Stimulated activated CD4-positive, alpha-beta T cell treated with anti-CD3 and anti-CD28 coated beads, TNF-alpha, amount 100 ng/mL, for 1 hour (primary cell): ENCODE measurements around the gene RBM15.

Experiments
- DNase-seq, 3 donors: peaks; one replicate each; pipeline ENCODE4 v3.0.0-alpha.2; 2020; ENCODE audit warnings: low read depth in 3 of 3, low spot score in 1 of 3

Gene RBM15

DNA sequence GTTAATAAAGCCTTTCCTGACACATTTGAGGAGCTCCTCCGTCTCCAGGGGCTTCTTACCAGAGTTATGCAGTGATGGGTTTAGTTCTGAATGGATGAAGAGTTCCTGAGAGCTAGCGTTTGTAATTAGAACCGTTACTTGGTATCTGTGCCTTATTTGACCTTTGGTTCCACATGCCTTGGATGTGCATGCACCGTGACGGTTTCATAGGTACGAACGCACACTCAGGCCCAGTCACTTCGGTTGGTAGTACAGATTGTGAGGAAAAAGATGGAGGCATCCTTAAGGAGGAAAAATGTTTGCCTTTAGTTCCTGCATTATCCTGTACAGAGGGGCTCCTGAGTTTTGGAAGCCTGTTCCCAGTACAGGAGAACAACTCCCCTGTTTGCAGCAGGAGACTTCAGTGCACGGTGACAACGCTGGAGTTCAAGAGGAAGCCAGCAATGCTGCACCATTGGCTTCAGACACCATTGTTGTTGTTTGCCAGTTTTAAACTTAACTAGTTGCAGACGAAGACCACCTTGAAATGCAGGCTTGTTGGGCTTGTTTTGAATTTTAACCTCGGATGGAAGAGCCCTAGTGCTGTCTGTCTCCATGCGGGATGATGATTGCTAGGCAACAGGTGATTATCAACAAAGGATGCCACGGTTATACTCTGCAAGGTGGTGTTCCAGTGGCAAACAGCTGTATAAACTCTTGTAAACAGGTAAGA lies 8.2 kb downstream of the RBM15 start:
- DNase-seq, result no peak

DNA sequence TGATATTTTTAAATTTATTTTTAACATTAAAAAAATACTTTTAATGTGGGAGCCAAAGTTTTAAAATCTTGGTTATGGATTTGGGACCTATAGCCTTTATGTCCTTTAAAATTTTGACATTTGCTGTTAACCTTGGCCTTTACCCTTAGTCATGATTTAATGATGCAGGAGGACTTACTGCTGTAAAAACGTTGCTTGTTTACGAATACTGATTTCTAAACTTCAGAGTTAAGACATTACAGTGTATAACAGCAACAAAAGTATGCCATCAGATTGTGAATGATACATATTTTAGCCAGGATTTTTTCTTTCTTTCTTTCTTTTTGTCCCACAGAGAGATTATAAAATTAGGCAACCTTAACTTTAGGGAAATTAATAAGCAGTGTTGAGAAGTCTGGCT lies 8.9 kb downstream of the RBM15 start:
- DNase-seq, result no peak

DNA sequence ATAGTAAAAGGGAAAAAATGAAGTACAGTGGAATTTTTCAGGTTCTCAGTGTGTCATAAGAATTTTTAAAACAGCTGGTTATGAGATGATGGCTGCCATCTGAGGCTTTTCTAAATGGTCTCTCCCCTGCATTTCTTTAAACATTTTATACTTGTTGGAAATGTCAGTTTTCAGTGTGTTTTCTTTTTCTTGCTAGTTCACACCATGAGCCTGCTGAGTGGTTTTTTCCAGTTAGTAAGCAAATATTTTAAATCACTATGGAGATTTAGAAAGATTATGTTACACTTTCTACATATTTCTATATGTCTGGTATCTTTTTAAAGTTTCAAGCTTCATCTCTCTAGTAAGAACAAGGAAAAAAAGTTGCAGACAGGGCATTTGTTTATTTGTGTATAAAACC lies 9.6 kb downstream of the RBM15 start:
- no peak for DNase-seq

DNA sequence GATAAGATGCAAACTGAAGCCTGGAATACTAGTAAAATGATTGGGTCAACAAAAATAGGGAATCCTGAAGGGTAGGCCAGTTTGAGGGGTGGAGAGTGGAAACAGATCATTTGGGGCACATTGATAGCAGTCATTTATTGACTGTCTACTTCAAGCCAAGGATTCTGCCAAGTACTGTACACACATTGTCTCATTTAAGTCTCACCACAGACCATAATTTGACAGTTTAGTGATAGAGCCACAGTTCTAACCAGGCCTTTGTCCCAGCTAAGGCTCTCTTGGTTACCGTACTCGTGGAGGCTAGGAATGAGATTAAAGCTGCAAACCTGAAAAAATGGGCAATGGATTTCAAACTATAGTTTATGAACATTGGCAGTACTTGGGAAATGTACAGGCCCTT lies 11.2 kb downstream of the RBM15 start:
- DNase-seq, result no peak

DNA sequence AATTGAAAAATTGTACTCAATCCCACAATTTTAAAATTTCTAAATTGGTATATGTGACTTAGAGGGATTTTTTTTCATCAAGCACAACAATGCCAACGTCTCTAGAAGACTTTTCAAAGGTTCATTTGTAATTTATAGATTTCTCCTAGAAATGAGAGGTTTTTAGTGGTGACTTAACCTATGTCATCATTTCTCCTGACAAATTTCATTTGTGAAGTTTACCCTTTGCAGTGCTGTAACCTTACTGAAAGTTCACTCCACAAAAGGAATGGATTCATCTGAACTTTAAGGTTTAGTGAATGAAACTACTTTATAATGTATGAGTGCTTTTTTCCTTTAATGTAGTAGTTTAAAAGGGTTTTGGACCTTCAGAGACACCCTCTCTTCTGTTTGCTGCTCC lies 16.1 kb downstream of the RBM15 start:
- no peak for DNase-seq

DNA sequence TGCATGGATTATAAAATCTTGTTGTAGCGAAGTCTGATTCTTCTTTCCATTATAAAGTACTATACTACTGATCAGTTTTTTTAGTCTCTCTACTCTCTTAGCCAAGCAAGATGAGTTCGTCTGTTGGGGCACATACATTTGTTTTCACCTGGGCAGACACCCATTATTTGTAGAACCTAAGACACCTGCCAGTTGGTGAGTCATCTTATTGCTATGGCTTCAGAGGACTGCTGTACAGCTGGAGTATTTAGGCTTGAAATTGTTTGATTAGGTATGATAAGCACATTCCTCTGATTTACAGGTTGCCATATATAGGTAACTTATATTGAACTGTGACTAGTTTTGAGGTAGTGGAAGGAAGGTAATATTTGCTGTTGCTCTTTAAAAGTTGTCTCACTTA lies 17.2 kb downstream of the RBM15 start:
- DNase-seq, result no peak

DNA sequence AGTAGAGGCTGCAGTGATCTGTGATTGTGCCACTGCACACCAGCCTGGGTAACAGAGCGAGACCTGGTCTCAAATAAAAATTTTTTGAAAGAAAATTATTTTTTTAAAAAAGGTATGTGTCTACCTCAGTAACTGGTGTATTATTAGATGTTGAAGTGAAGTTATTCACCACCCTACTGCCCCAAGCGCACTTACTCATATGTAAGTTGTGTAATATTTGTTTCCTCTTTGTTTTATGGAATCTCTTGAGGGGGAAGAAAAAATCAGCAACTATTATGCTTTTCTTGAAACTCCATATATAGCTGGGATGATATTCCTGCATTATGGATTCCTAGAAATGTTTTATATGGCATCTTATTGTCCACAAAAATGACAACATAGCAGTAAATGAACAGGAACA lies 21.3 kb downstream of the RBM15 start:
- DNase-seq, result no peak

DNA sequence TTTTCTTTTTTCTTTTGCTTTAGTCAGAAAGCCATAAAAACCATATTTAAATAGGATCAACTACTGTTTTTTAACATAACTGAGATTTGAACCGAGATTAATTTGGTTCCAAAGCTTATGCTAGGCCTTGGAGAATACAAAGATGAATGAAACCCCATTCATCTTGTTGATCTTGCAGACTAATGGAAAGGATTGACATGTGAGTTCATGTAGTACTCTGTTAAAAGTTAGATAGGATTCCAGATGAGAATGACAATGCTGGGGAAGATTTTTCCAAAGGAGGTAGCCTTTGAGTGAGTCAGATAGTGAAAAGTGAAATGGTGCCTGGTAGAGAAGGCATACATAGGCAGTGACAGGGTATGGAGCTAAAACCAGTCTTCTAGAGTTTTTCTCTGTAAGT lies 22.7 kb downstream of the RBM15 start:
- DNase-seq, result no peak

DNA sequence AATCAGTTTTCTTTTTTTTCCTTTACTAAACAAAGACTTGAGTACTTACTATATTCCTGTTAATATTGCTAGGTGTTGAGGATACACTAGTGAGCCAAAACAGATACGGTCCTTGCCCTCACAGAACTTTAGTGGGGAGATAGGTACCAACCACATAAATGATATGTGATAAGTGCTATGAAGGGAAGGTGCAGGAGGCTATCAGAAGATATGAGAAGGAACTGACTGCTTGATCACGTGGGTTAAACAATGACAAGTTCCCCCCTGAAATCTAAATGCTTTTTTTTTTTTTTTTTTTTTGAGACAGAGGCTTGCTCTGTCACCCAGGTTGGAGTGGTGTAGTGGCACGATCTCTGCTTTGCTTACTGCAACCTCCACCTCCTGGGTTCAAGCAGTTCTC lies 25.0 kb downstream of the RBM15 start:
- DNase-seq, result no peak

DNA sequence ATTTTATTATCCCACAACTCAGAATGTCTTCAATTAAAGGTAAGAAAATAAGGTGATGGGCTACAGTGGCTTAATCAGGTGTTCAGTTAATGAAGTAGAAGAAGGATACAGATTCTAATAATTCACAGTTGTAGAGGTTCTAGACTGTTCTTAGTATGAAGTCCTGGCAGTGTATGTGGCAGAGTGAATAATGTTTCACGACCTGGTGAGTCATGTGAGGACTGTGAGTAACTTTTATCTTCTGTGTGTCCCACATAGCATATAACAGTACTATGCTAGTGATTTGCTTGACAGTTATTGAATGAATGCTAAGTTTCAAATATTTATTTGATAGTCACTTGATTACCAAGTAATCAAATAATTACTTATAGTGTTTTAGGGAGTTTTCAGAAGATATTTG lies 31.6 kb downstream of the RBM15 start:
- DNase-seq, result no peak

DNA sequence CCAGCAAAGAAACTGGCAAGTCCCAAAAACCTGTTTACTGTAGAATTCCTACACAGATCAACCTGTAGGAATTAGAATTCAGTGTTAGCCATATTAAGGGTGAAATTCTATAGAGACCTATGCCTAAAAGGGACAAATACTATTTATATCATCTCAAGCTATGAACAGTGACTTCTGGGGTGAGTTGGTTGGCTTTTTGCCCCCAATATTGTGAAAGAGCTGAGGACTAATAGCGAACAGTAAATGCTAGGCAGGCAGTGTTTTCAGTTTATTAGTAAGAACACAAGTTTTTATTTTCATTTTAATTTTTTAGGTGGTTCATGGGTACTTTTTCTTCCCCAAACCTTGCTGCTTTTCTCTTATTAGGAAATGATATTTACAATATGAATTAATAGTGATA lies 36.3 kb downstream of the RBM15 start:
- no peak for DNase-seq

DNA sequence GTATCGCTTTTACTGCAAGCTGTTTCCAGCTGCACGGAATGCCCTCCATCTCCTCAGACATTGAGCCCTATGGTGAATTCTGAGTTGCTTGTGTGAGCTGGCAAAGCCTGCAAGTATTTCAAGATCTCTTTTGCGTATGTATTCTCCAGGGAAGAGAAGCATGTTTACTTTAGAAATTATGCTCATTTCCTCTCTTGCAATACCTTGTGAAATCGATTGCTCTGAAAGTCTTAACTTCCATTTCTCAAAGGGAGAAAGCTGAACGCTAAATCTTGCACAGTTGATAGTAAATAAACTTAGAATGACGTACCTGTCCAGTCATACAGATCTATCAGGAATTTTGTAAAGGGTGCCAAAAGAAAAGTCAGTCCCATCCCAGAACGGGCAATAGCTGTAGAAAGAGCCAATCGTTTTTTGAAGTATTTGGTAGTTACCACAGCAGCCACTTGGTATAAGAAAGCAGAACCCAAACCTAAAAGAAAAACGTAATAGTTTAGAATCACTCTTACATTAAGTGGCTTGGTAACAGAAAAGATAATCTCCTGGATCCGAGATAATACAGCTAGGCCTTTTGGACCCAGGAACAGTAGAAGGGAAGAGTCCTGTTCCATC lies 41.6 kb downstream of the RBM15 start:
- no peak for DNase-seq

DNA sequence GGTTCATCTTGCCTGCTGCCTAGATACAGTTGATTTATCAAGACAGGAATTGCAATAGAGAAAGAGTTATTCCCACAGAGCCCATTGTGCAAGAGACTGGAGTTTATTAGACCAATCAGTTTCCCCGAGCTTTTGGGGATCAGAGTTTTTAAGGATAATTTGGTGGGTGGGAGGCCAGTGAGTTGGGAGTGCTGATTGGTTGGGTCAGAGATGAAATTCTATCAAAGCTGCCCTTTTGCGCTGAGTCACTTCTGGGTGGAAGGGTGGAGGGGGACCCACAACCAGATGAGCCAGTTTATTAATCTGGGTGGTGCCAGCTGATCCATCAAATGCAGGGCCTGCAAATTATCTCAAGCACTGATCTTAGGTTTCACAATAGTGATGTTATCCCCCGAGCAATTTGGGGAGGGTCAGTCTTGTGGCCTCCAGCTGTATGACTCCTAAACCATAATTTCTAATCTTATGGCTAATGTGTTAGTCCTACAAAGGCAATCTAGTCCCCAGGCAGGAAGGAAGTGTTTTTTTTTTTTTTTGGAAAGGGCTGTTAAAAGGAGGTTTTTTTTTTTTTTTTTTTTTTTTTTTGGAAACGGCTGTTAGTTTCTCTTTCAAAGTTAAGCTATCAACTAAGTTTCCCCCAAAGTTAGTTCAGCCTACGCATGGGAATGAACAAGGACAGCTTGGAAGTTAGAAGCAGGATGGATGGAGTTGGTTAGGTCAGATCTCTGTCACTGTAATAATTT lies 44.2 kb downstream of the RBM15 start:
- DNase-seq, result no peak

DNA sequence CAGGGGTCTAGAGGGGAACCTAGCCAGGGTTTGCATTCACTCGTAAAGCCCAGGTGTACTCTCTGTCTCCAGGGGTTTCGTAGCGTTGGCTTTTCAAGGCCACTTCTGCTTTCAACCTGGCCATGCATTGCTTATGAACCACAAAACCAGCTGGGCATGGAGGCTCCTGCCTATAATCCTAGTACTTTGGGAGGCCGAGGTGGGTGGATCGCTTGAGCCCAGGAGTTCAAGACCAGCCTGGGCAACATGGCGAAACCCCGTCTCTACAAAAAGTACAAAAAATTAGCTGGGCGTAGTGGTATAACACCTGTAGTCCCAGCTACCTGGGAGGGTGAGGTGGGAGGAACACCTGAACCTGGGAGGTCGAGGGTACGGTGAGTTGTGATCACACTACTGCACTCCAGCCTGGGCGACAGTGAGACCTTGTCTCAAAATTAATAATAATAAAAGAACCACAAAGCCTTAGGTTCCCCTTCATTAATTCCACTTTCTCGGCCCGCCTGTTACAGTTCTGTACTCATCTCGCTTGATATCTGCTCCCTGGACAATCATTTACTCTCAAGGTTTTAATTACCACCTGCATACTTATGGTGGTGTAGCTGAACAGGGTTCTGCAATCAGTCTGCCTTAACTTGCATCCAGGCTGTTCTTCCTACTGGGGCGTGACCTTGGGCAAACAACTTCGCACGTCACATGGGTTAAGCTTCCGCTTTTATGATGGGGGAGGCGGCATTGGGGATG lies 45.6 kb downstream of the RBM15 start:
- no peak for DNase-seq

DNA sequence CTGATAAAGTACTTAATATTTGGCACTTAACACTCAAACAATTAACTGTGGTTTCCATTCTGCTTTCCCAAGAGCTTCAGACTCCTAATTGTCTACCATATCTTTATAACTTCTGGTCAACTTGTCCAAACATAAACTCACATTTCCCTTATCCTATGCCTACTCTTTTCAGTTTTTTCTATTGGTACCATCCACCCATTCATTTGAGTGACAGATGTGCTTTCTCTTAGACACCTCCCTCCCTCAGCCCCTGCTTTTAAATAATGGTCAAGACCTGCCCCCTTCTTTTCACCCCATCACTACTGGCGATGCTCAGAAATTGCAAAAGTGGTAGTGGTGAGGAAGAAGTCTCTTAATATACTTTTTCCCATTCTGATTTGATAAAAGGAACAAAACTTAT lies 46.2 kb downstream of the RBM15 start:
- DNase-seq, result no peak

DNA sequence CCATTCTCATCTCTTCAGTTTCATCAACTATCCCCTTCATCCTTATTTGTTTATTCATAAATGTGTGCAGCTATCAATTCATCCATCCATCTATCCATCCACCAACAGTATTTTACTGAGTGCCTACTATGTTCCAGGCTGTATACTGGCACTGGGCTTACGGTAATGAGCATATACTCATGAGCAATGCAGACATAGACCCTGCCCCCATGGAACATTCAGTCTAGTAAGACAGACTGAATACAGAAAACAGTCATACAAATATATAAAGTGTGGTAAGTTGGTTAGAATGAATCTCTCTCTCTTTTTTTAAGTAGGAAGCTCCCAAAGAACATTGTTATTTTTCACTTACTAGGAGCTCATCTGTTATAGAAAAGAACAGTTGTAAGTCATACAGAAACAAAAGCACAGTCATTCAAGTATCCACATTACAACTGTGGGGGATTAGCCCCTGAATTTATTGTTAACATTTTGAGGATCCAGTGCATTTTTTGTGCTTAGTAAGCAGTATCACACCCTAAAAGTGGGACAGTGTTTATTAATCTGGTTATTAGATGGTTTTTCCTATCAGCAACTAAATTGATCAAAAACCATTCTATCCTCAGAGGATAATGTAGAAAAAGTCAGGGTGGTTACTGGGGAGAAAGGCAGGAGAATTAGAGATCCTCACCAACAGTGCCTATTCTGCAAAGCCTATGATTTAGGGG lies 48.0 kb downstream of the RBM15 start:
- DNase-seq, result no peak

DNA sequence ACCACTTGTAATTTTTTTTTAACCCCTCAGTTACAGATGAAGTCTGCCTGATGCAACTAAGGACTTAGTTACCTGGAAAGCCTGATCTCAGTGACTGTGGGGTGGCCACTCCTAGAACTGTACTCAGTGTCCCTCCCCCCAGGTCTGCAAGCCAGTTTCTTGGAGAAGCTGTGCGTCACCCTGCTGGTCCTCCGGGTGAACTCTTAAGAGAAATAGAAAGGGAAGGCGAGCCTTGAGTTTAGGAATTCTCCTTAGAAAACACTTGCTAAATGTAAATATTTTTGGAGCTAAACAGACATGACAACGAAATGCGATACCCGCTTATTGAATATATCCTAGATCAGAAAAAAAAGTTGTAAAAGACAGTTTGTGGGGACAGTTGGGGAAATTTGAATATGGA lies 50.9 kb downstream of the RBM15 start:
- no peak for DNase-seq

DNA sequence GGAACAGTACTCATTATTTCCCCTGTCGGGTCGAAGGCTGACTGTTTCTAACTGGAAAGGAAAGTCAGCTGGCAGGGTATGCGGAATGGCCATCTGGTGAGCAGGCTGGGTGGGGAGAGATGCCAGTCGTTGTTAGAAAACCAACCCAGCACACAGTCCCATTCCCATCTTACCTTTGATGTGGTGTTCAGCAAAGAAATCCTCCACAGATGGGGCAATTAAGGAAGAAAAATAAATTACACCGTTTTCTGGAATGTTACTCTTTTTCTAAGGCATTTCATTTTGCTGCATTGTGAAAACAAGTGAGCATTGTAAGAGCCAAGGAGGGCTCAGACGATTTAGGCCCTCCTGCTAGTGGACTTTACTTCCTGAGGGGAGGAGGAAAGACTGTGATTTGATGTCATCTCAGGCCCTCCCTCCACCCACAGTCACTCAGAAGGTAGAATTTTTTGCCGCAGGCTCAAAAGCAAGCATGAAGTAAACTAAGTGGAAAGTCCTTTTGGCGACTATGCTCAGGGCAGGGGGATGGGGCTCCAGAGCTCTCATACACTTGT lies 51.6 kb downstream of the RBM15 start, which contains the start of gene SLC16A4:
TSS of gene SLC16A4 (minus strand) at position 335 of the 554 bp plus-strand sequence. CDS start 1,703 bp downstream, outside the sequence.
- no peak for DNase-seq

DNA sequence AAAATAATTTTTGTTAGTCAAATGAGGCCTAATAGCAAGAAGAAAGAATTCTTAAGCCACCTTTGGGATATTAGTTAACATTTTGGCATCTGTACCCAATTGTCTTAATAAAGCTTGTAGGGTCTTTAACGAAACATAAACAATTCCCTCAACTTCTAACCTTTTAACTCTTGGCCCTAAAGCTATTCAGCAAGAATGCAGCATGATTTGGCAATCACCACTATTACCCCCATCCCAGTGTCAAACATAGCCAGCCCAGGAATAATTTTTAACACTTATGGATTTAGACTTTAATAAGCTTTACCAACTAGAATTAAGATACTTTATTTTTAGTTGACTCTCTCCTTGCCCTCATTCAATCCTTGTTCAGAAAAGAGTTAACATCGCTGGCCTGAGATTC lies 54.1 kb downstream of the RBM15 start:
- DNase-seq, result no peak

DNA sequence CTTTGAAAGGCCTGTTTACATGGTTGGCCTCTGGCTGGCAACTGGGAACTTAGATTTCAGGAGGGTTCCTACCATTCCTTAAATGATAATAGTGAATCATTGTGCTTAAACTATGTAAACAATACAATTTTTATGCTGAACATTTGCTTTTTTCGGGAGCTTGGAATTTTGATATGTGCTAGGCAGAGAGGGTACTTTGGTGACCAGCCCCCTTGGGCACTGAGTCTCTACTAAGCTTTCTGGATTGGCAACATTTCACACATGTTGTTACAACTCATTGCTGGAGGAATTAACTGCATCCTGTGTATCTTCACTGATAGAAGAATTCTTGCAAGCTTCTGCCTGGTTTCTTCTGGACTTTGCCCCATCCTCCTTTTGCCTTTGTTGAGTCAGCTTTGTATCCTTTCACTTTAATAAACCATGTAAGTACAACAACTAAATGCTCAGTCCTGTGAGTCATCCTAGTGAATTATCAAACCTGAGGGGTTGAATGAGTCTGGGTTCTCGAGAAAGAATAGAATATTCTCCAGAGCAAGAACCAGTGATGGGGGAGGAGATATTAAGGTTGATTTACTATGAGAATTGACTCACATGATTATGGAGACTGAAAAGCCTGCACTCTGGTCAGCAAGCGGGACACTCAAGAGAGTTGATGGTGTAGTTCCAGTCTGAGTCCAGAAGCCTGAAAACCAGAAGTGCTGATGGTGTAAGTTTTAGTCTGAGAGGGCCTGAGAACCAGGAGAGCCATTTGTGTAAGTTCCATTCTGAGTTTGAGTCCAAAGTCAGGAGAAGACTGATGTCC lies 54.7 kb downstream of the RBM15 start:
- no peak for DNase-seq
